ENCODE measurements around the gene ZNF408.

ZNF408 gene

GRCh38 chr11:46693597-46694012 is 7.2 kb upstream of the ZNF408 start:
- no peak for ATAC-seq
- TF ChIP-seq ZFP30 (CRISPR knock-in tag; IDR thresholded peaks at IDR 0.05) (no peak), TSHZ2 (CRISPR knock-in tag; IDR thresholded peaks at IDR 0.05) (no peak), ARNTL (CRISPR knock-in tag; IDR thresholded peaks at IDR 0.05; ENCODE audit: borderline replicate concordance, low read depth) (no peak), PATZ1 (CRISPR knock-in tag; IDR thresholded peaks at IDR 0.05; ENCODE audit: borderline replicate concordance) (no peak), RARB (CRISPR knock-in tag; IDR thresholded peaks at IDR 0.05) (no peak), BACH2 (CRISPR knock-in tag; IDR thresholded peaks at IDR 0.05; ENCODE audit: borderline replicate concordance) (no peak), TCF4 (CRISPR knock-in tag; IDR thresholded peaks at IDR 0.05; ENCODE audit: borderline replicate concordance) (no peak), ESRRG (CRISPR knock-in tag; IDR thresholded peaks at IDR 0.05) (no peak), CSRNP3 (CRISPR knock-in tag; IDR thresholded peaks at IDR 0.05) (no peak), ISL1 (CRISPR knock-in tag; IDR thresholded peaks at IDR 0.05) (no peak), CSDC2 (CRISPR knock-in tag; IDR thresholded peaks at IDR 0.05) (no peak), ZFP3 (CRISPR knock-in tag; IDR thresholded peaks at IDR 0.05) (no peak), ZNF565 (CRISPR knock-in tag; conservative IDR thresholded peaks at IDR 0.05; ENCODE audit: low read depth) (no peak)

GRCh38 chr11:46694072-46694471 is 6.8 kb upstream of the ZNF408 start:
- TF ChIP-seq CSDC2 (CRISPR knock-in tag; IDR thresholded peaks at IDR 0.05) = no peak
- TF ChIP-seq ISL1 (CRISPR knock-in tag; IDR thresholded peaks at IDR 0.05) = no peak
- no peak for TF ChIP-seq ZNF70 (CRISPR knock-in tag; IDR thresholded peaks at IDR 0.05)
- no peak for TF ChIP-seq ZFP3 (CRISPR knock-in tag; IDR thresholded peaks at IDR 0.05)
- no peak for TF ChIP-seq TSHZ2 (CRISPR knock-in tag; IDR thresholded peaks at IDR 0.05)
- TF ChIP-seq ZNF8 (CRISPR knock-in tag; IDR thresholded peaks at IDR 0.05) = no peak
- no peak for TF ChIP-seq PATZ1 (CRISPR knock-in tag; IDR thresholded peaks at IDR 0.05; ENCODE audit: borderline replicate concordance)
- no peak for TF ChIP-seq BACH2 (CRISPR knock-in tag; IDR thresholded peaks at IDR 0.05; ENCODE audit: borderline replicate concordance)
- no peak for TF ChIP-seq GLIS3 (CRISPR knock-in tag; IDR thresholded peaks at IDR 0.05)
- TF ChIP-seq RARB (CRISPR knock-in tag; IDR thresholded peaks at IDR 0.05) = no peak
- no peak for TF ChIP-seq OSR1 (CRISPR knock-in tag; IDR thresholded peaks at IDR 0.05)
- TF ChIP-seq ZNF565 (CRISPR knock-in tag; conservative IDR thresholded peaks at IDR 0.05; ENCODE audit: low read depth) = no peak
- TF ChIP-seq CREB5 (CRISPR knock-in tag; IDR thresholded peaks at IDR 0.05; ENCODE audit: low read depth) = no peak
- no peak for TF ChIP-seq ZC3H10 (CRISPR knock-in tag; IDR thresholded peaks at IDR 0.05)
- no peak for TF ChIP-seq SNAI2 (CRISPR knock-in tag; IDR thresholded peaks at IDR 0.05)
- no peak for TF ChIP-seq TOX (CRISPR knock-in tag; IDR thresholded peaks at IDR 0.05; ENCODE audit: borderline replicate concordance)
- no peak for TF ChIP-seq ARNTL (CRISPR knock-in tag; IDR thresholded peaks at IDR 0.05; ENCODE audit: borderline replicate concordance, low read depth)
- TF ChIP-seq CSRNP3 (CRISPR knock-in tag; IDR thresholded peaks at IDR 0.05) = no peak
- no peak for TF ChIP-seq PPARA (CRISPR knock-in tag; IDR thresholded peaks at IDR 0.05; ENCODE audit: borderline replicate concordance)
- TF ChIP-seq ESRRG (CRISPR knock-in tag; IDR thresholded peaks at IDR 0.05) = no peak
- ATAC-seq = no peak

Measured in SK-N-SH treated with all-trans-retinoic acid at 6 μM for 48 hours (cell line).